Measurements from ENCODE around the gene VTCN1.
"Not testable (repeated sequence)": the region's sequence is repeated elsewhere in the genome, so short reads cannot be mapped to it uniquely, and the experiment has no call there.

Gene VTCN1

GRCh38 chr1:117166076-117166475 lies 44.7 kb downstream of the VTCN1 start:
- TF ChIP-seq CTCF (IDR thresholded peaks at IDR 0.05; ENCODE audit: borderline replicate concordance, control extremely low read depth, extremely low read depth, insufficient read depth, missing control alignments), result no peak
- DNase-seq (ENCODE audit: low spot score), result no peak
- in situ Hi-C loops (cut with MboI; ENCODE audit: low sequenced_read_pairs, unreplicated experiment), result no loop called here

- DNase-seq (ENCODE audit: low spot score), result no peak
- no peak for TF ChIP-seq CTCF (IDR thresholded peaks at IDR 0.05; ENCODE audit: borderline replicate concordance, control extremely low read depth, extremely low read depth, insufficient read depth, missing control alignments)
- in situ Hi-C loops (cut with MboI; ENCODE audit: low sequenced_read_pairs, unreplicated experiment), result no loop called here
Measured at GRCh38 chr1:117164209-117164608, 46.5 kb downstream of the VTCN1 start.

GRCh38 chr1:117162816-117163215 lies 47.9 kb downstream of the VTCN1 start:
- DNase-seq (ENCODE audit: low spot score), result no peak
- no peak for TF ChIP-seq CTCF (IDR thresholded peaks at IDR 0.05; ENCODE audit: borderline replicate concordance, control extremely low read depth, extremely low read depth, insufficient read depth, missing control alignments)
- in situ Hi-C loops (cut with MboI; ENCODE audit: low sequenced_read_pairs, unreplicated experiment), result no loop called here

GRCh38 chr1:117161887-117162286 lies 48.8 kb downstream of the VTCN1 start:
- TF ChIP-seq CTCF (IDR thresholded peaks at IDR 0.05; ENCODE audit: borderline replicate concordance, control extremely low read depth, extremely low read depth, insufficient read depth, missing control alignments), result no peak
- DNase-seq (ENCODE audit: low spot score), result no peak
- in situ Hi-C loops (cut with MboI; ENCODE audit: low sequenced_read_pairs, unreplicated experiment), result no loop called here

GRCh38 chr1:117151305-117151704 lies 59.4 kb downstream of the VTCN1 start:
- DNase-seq (ENCODE audit: low spot score); in situ Hi-C loops (cut with MboI; ENCODE audit: low sequenced_read_pairs, unreplicated experiment): not testable (repeated sequence)

GRCh38 chr1:117150316-117150715 lies 60.4 kb downstream of the VTCN1 start:
- in situ Hi-C loops (cut with MboI; ENCODE audit: low sequenced_read_pairs, unreplicated experiment), result no loop called here
- TF ChIP-seq CTCF (IDR thresholded peaks at IDR 0.05; ENCODE audit: borderline replicate concordance, control extremely low read depth, extremely low read depth, insufficient read depth, missing control alignments), result no peak
- no peak for DNase-seq (ENCODE audit: low spot score)

GRCh38 chr1:117147856-117148588 lies 62.7 kb downstream of the VTCN1 start:
- TF ChIP-seq CTCF (IDR thresholded peaks at IDR 0.05; ENCODE audit: borderline replicate concordance, control extremely low read depth, extremely low read depth, insufficient read depth, missing control alignments), result no peak
- in situ Hi-C loops (cut with MboI; ENCODE audit: low sequenced_read_pairs, unreplicated experiment), result no loop called here
- DNase-seq (ENCODE audit: low spot score), result no peak

All from GM13976 (cell line).